HEK293 (cell line): Measurements from ENCODE around the gene MEOX2.
A peak's percentile ranks its signal among the peaks of the same experiment; 100 is the strongest.

Experiments used
- CTCF ChIA-PET: fragments of 350-600 bp; formaldehyde crosslinking; extraction: SDS; loops from one replicate; lab custom pipeline; 2021; ENCODE audit warnings: antibody characterized with exemption; lab: Yijun Ruan, JAX
- POLR2A ChIA-PET: fragments of 300-600 bp; formaldehyde crosslinking; extraction: SDS; loops from one replicate; lab custom pipeline; 2020; ENCODE audit warnings: antibody characterized with exemption, inconsistent platforms; lab: Yijun Ruan, JAX
- H3K27ac ChIP-seq: fragments of 200-500 bp; sonication (Bioruptor generic); 2 replicates; pipeline ENCODE4 v1.5.1; 2014; ENCODE audit warnings: low read depth, low read length, control low read depth, inconsistent platforms; ENCODE audit errors: extremely low read depth
- H3K36me3 ChIP-seq, 2 experiments: fragments of 200-500 bp in 1 of 2; sonication (Bioruptor generic) in 1 of 2; 1 replicate in 1 of 2; 2 replicates in 1 of 2; pipeline ENCODE4 v1.5.1; 2014 to 2017; ENCODE audit warnings: inconsistent platforms in 2 of 2, low read length in 2 of 2; ENCODE audit not compliant: control insufficient read depth in 2 of 2, insufficient read depth in 1 of 2
- H3K4me1 ChIP-seq: fragments of 200-500 bp; sonication (Bioruptor generic); 2 replicates; pipeline ENCODE4 v1.5.1; 2014; ENCODE audit warnings: mild to moderate bottlenecking, low read length, inconsistent platforms; ENCODE audit not compliant: control insufficient read depth, insufficient read depth
- H3K4me3 ChIP-seq: 2 replicates; pipeline ENCODE4 v1.5.1; 2011; ENCODE audit warnings: low read depth, mild to moderate bottlenecking, control low read depth, low read length, moderate library complexity
- H3K9me3 ChIP-seq: fragments of 200-500 bp; sonication (Bioruptor generic); 2 replicates; pipeline ENCODE4 v1.5.1; 2014; ENCODE audit warnings: low read depth, low read length, inconsistent platforms; ENCODE audit not compliant: control insufficient read depth, insufficient read depth
- MEIS1 ChIP-seq: sonication (generic); formaldehyde crosslinking; IDR thresholded peaks from 2 replicates; pipeline ENCODE4 v1.8.1; 2022; ENCODE audit warnings: missing genetic modification reagents, mild to moderate bottlenecking, borderline replicate concordance
- PRDM2 ChIP-seq: fragments of 450-650 bp; formaldehyde crosslinking; IDR thresholded peaks from 2 replicates; pipeline ENCODE4 v1.5.1; 2016; ENCODE audit warnings: missing biosample characterization, missing genetic modification characterization, borderline replicate concordance
- WT1 ChIP-seq: fragments of 450-650 bp; formaldehyde crosslinking; IDR thresholded peaks from 2 replicates; pipeline ENCODE4 v1.5.1; 2016; ENCODE audit warnings: missing biosample characterization, missing genetic modification characterization
- ZBTB44 ChIP-seq: fragments of 450-650 bp; IDR thresholded peaks from 2 replicates; pipeline ENCODE4 v1.5.1; 2018; ENCODE audit warnings: missing biosample characterization, mild to moderate bottlenecking, missing genetic modification characterization
- ZNF10 ChIP-seq: fragments of 450-650 bp; formaldehyde crosslinking; IDR thresholded peaks from 2 replicates; pipeline ENCODE4 v1.5.1; 2017; ENCODE audit warnings: missing biosample characterization, missing genetic modification characterization
- ZNF157 ChIP-seq: fragments of 450-650 bp; formaldehyde crosslinking; IDR thresholded peaks from 2 replicates; pipeline ENCODE4 v1.5.1; 2016; ENCODE audit warnings: missing biosample characterization, missing genetic modification characterization
- ZNF311 ChIP-seq: fragments of 450-650 bp; formaldehyde crosslinking; IDR thresholded peaks from 2 replicates; pipeline ENCODE4 v1.5.1; 2017; ENCODE audit warnings: missing biosample characterization, missing genetic modification characterization, borderline replicate concordance
- ZNF394 ChIP-seq: fragments of 450-650 bp; formaldehyde crosslinking; IDR thresholded peaks from 2 replicates; pipeline ENCODE4 v1.5.1; 2016; ENCODE audit warnings: missing biosample characterization, missing genetic modification characterization, mild to moderate bottlenecking, moderate library complexity, borderline replicate concordance
- ZNF596 ChIP-seq: fragments of 450-650 bp; IDR thresholded peaks from 2 replicates; pipeline ENCODE4 v1.5.0; 2018; ENCODE audit warnings: missing biosample characterization, mild to moderate bottlenecking, missing genetic modification characterization, moderate library complexity
- ZNF621 ChIP-seq: fragments of 450-650 bp; formaldehyde crosslinking; IDR thresholded peaks from 2 replicates; pipeline ENCODE4 v1.5.1; 2017; ENCODE audit warnings: missing biosample characterization, missing genetic modification characterization
- ZNF692 ChIP-seq: fragments of 450-650 bp; formaldehyde crosslinking; IDR thresholded peaks from 2 replicates; pipeline ENCODE4 v1.5.1; 2016; ENCODE audit warnings: missing biosample characterization, missing genetic modification characterization
- ZNF785 ChIP-seq: fragments of 450-650 bp; formaldehyde crosslinking; IDR thresholded peaks from 2 replicates; pipeline ENCODE4 v1.5.1; 2016; ENCODE audit warnings: missing biosample characterization, missing genetic modification characterization
- ZNF791 ChIP-seq: fragments of 450-650 bp; formaldehyde crosslinking; IDR thresholded peaks from 2 replicates; pipeline ENCODE4 v1.5.1; 2016; ENCODE audit warnings: missing biosample characterization, missing genetic modification characterization
- ZNF843 ChIP-seq: fragments of 450-650 bp; formaldehyde crosslinking; IDR thresholded peaks from 2 replicates; pipeline ENCODE4 v1.5.1; 2016; ENCODE audit warnings: missing biosample characterization, missing genetic modification characterization

The MEOX2 gene

GRCh38 chr7:15652776-15653290 is 33.6 kb downstream of the MEOX2 start:
- ChIA-PET POLR2A (no interaction called here), CTCF (no interaction called here)
- H3K9me3 ChIP-seq, result no peaks in the 10 kb centered on the region
- no peak overlapping the region for H3K27ac ChIP-seq
- no peaks in the 10 kb centered on the region for H3K36me3 ChIP-seq
- TF ChIP-seq WT1 (tag by site-specific recombination), result peak; percentile 45; the same call in 1 of the 2 replicates
- no peak for TF ChIP-seq ZNF692 (tag by site-specific recombination)
- TF ChIP-seq ZNF394 (tag by site-specific recombination), result no peak
- TF ChIP-seq ZNF157 (tag by site-specific recombination), result no peak
- TF ChIP-seq ZNF10 (tag by site-specific recombination), result no peak
- TF ChIP-seq, all 188 proteins: peak for 1
- H3K4me1 ChIP-seq, result no peaks in the 10 kb centered on the region
- H3K4me3 ChIP-seq, result no peak overlapping the region

- Histone ChIP-seq H3K36me3 (no peaks in the 10 kb centered on the region), H3K9me3 (no peaks in the 10 kb centered on the region), H3K4me3 (no peak overlapping the region), H3K4me1 (no peaks in the 10 kb centered on the region), H3K27ac (no peak overlapping the region)
- ChIA-PET POLR2A (no interaction called here), CTCF (no interaction called here)
- no peak for TF ChIP-seq ZNF791
- TF ChIP-seq PRDM2, result no peak
- no peak for TF ChIP-seq ZNF157 (tag by site-specific recombination)
- no peak for TF ChIP-seq ZNF596 (tag by site-specific recombination)
- TF ChIP-seq ZNF311, result no peak
- TF ChIP-seq ZNF621 (tag by site-specific recombination), result no peak
- TF ChIP-seq ZNF843, result no peak
These were observed 34.8 kb downstream of the MEOX2 start for GRCh38 chr7:15651693-15652092.

- ChIA-PET CTCF (no interaction called here), POLR2A (no interaction called here)
- no peak overlapping the region for H3K4me3 ChIP-seq
- TF ChIP-seq ZBTB44 (no peak), ZNF785 (no peak), MEIS1 (no peak)
- no peak overlapping the region for H3K27ac ChIP-seq
- no peaks in the 10 kb centered on the region for H3K4me1 ChIP-seq
- H3K36me3 ChIP-seq, result no peaks in the 10 kb centered on the region
- no peaks in the 10 kb centered on the region for H3K9me3 ChIP-seq
These were observed 35.7 kb downstream of the MEOX2 start for GRCh38 chr7:15650787-15651186.
